ENCODE measurements around the gene AP2B1. TPM values are rescaled to one million over a fixed set of nuclear protein-coding genes. Genes with fewer than 3 reads are reported as not detected.
A peak's percentile ranks its signal among the peaks of the same experiment; 100 is the strongest.

The AP2B1 gene
- total RNA-seq, 1 donor from 2014 or later, result 129 TPM

GRCh38 chr17:35744830-35745229 is 157.7 kb downstream of the AP2B1 start:
- TF ChIP-seq CTCF (IDR thresholded peaks at IDR 0.05), result no peak
- H3K27me3 Mint-ChIP-seq, result peaks cover 40% of the 10 kb centered on the region
- ChIA-PET CTCF (interaction anchor here (1.2 kb wide), 1 partner anchor 19 kb away, joined by 4 read pairs; no protein-coding TSS in a partner anchor), POLR2A (no interaction called here)
- H3K4me1 Mint-ChIP-seq, result peaks cover 7% of the 10 kb centered on the region
- H3K36me3 Mint-ChIP-seq (ENCODE audit: low read depth), result no peaks in the 10 kb centered on the region
- H3K27ac Mint-ChIP-seq, result no peak overlapping the region
- DNase-seq (no peak), ATAC-seq (ENCODE audit: low read depth) (no peak)
- H3K4me3 Mint-ChIP-seq, result no peak overlapping the region
- intact Hi-C loops (cut with micrococcal nuclease), result loop anchor here (10.0 kb wide), 1 partner anchor 1200 kb away; no protein-coding TSS in a partner anchor
- H3K9me3 Mint-ChIP-seq, result no peaks in the 10 kb centered on the region

GRCh38 chr17:35745246-35745645 is 158.1 kb downstream of the AP2B1 start:
- Mint-ChIP-seq H3K27ac (no peak overlapping the region), H3K27me3 (peaks cover 38% of the 10 kb centered on the region), H3K9me3 (no peaks in the 10 kb centered on the region), H3K4me1 (peaks cover 10% of the 10 kb centered on the region), H3K4me3 (no peak overlapping the region), H3K36me3 (ENCODE audit: low read depth) (no peaks in the 10 kb centered on the region)
- ChIA-PET POLR2A (no interaction called here), CTCF (no interaction called here)
- DNase-seq (no peak), ATAC-seq (ENCODE audit: low read depth) (no peak)
- no peak for TF ChIP-seq CTCF (IDR thresholded peaks at IDR 0.05)
- intact Hi-C loops (cut with micrococcal nuclease), result loop anchor here (10.0 kb wide), 1 partner anchor 1200 kb away; no protein-coding TSS in a partner anchor

- POLR2A ChIA-PET, result no interaction called here
- no peaks in the 10 kb centered on the region for H3K9me3 Mint-ChIP-seq
- H3K27me3 Mint-ChIP-seq, result peaks cover 40% of the 10 kb centered on the region
Measured at GRCh38 chr17:35745749-35746320, 158.7 kb downstream of the AP2B1 start.

GRCh38 chr17:35747540-35748017 is 160.5 kb downstream of the AP2B1 start:
- H3K36me3 Mint-ChIP-seq (ENCODE audit: low read depth), result no peaks in the 10 kb centered on the region
- H3K9me3 Mint-ChIP-seq, result no peaks in the 10 kb centered on the region
- H3K27me3 Mint-ChIP-seq, result peaks cover 35% of the 10 kb centered on the region
- no peak overlapping the region for H3K27ac Mint-ChIP-seq
- ChIA-PET CTCF (interaction anchor here (0.6 to 4.0 kb wide), 25 partner anchors 9 to 1547 kb away, joined by 3 to 51 read pairs (median 4); partner anchors contain the start of genes C17orf50, RASL10B and TAF15), POLR2A (interaction anchor here (1.3 kb wide), 1 partner anchor 62 kb away, joined by 7 read pairs; the partner anchor contains the start of gene TAF15)
- peaks cover 6% of the 10 kb centered on the region for H3K4me1 Mint-ChIP-seq
- DNase-seq, result peak; percentile 64
- intact Hi-C loops (cut with micrococcal nuclease), result loop anchor here (1.0 to 10.0 kb wide), 4 partner anchors 134 to 1203 kb away; no protein-coding TSS in a partner anchor
- ATAC-seq (ENCODE audit: low read depth), result peak; percentile 97
- no peak overlapping the region for H3K4me3 Mint-ChIP-seq
- no peak for TF ChIP-seq CTCF (IDR thresholded peaks at IDR 0.05)

More at GRCh38 chr17:35745749-35746320, 158.7 kb downstream of the AP2B1 start:
- CTCF ChIA-PET, result interaction anchor here (2.0 kb wide), 1 partner anchor 7 kb away, joined by 10 read pairs; no protein-coding TSS in a partner anchor
- no peak for ATAC-seq (ENCODE audit: low read depth)
- H3K4me1 Mint-ChIP-seq, result peaks cover 10% of the 10 kb centered on the region
- intact Hi-C loops (cut with micrococcal nuclease), result loop anchor here (10.0 kb wide), 1 partner anchor 1201 kb away; no protein-coding TSS in a partner anchor
- no peak overlapping the region for H3K4me3 Mint-ChIP-seq
- no peaks in the 10 kb centered on the region for H3K36me3 Mint-ChIP-seq (ENCODE audit: low read depth)
- TF ChIP-seq CTCF (IDR thresholded peaks at IDR 0.05), result no peak
- no peak overlapping the region for H3K27ac Mint-ChIP-seq
- DNase-seq, result no peak

- ATAC-seq (ENCODE audit: low read depth) (no peak), DNase-seq (no peak)
- H3K9me3 Mint-ChIP-seq, result no peaks in the 10 kb centered on the region
- H3K27ac Mint-ChIP-seq, result no peak overlapping the region
- ChIA-PET POLR2A (no interaction called here), CTCF (interaction anchor here (1.4 to 4.0 kb wide), 5 partner anchors 13 to 436 kb away, joined by 3 to 51 read pairs (median 6); no protein-coding TSS in a partner anchor)
- TF ChIP-seq CTCF (IDR thresholded peaks at IDR 0.05), result no peak
- peaks cover 41% of the 10 kb centered on the region for H3K27me3 Mint-ChIP-seq
- intact Hi-C loops (cut with micrococcal nuclease), result loop anchor here (10.0 kb wide), 1 partner anchor 1204 kb away; no protein-coding TSS in a partner anchor
- H3K36me3 Mint-ChIP-seq (ENCODE audit: low read depth), result no peaks in the 10 kb centered on the region
- no peak overlapping the region for H3K4me3 Mint-ChIP-seq
- peaks cover 6% of the 10 kb centered on the region for H3K4me1 Mint-ChIP-seq
Measured at GRCh38 chr17:35748341-35748841, 161.3 kb downstream of the AP2B1 start.

Measured in activated B cell treated with CpG ODN at 0.5 μM for 24 hours (primary cell).